ENCODE data around the gene FCGR1A. TPM values are rescaled to one million over a fixed set of nuclear protein-coding genes. Genes with fewer than 3 reads are reported as not detected.
"Not testable (repeated sequence)": the region's sequence is repeated elsewhere in the genome, so short reads cannot be mapped to it uniquely, and the experiment has no call there.

The FCGR1A gene
- total RNA-seq, 1 donor from 2014 or later: not detected

DNA sequence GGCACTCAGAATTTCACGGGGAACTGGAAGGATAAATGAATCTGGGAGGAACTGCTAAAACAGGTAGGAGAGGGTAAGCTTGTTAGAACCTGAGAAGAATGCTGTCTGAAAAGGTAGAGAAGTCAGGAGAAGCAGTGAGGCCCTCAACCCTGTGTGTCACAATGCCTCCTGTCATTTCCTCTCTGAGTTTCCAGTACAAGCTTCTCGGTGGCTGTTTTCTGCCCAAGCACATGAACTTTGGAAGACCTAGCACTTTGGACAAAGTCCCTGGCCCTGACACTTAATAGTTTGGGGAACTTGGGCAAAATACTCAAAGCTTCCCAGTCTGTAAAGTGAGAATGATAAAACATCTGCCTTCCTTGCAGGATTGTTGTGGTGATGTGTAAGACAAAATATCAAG lies 44.1 kb downstream of the FCGR1A start:
- not testable (repeated sequence) for H3K4me3 Mint-ChIP-seq; H3K36me3 Mint-ChIP-seq; H3K27ac Mint-ChIP-seq; H3K27me3 Mint-ChIP-seq; H3K4me1 Mint-ChIP-seq (ENCODE audit: unreplicated experiment); H3K9me3 Mint-ChIP-seq; DNase-seq (ENCODE audit: extremely low spot score, unreplicated experiment)

DNA sequence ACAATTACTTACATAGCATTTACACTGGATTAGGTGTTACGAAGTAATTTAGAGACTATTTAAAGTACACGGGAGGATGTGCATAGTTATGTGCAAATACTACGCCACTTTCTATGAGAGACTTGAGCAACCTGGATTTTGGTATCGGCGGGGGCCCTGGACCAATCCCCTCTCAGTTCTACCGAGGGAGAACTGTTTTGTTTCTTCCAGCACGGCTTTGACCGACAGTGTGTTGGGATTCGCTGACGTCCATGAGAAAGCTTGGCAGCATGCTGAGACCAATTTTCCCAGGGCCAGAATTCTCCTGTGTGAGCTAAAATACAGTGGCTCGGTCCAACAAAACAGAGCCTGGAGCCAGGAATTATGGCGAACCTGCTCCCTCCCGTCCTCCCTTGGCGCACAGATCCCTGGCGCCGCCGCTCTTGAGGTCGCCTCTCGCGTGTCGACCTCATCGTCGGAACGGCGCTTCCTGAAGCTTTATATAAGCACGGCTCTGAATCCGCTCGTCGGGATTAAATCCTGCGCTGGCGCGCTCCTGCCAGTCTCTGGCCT lies 49.3 kb downstream of the FCGR1A start:
- H3K36me3 Mint-ChIP-seq; DNase-seq (ENCODE audit: extremely low spot score, unreplicated experiment); H3K27ac Mint-ChIP-seq; H3K4me3 Mint-ChIP-seq; H3K9me3 Mint-ChIP-seq; H3K4me1 Mint-ChIP-seq (ENCODE audit: unreplicated experiment); H3K27me3 Mint-ChIP-seq: not testable (repeated sequence)

DNA sequence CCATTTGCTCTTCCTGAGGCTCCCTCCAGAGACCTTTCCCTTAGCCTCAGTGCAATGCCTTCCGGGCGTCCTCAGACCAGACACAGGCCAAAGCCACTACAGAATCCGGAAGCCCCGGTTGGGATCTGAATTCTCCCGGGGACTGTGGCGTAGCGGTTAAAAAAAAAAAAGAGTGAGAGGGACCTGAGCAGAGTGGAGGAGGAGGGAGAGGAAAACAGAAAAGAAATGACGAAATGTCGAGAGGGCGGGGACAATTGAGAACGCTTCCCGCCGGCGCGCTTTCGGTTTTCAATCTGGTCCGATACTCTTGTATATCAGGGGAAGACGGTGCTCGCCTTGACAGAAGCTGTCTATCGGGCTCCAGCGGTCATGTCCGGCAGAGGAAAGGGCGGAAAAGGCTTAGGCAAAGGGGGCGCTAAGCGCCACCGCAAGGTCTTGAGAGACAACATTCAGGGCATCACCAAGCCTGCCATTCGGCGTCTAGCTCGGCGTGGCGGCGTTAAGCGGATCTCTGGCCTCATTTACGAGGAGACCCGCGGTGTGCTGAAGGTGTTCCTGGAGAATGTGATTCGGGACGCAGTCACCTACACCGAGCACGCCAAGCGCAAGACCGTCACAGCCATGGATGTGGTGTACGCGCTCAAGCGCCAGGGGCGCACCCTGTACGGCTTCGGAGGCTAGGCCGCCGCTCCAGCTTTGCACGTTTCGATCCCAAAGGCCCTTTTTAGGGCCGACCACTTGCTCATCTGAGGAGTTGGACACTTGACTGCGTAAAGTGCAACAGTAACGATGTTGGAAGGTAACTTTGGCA lies 50.0 kb downstream of the FCGR1A start:
- H3K27ac Mint-ChIP-seq; H3K36me3 Mint-ChIP-seq; H3K4me1 Mint-ChIP-seq (ENCODE audit: unreplicated experiment); H3K27me3 Mint-ChIP-seq; H3K9me3 Mint-ChIP-seq; H3K4me3 Mint-ChIP-seq; DNase-seq (ENCODE audit: extremely low spot score, unreplicated experiment): not testable (repeated sequence)

DNA sequence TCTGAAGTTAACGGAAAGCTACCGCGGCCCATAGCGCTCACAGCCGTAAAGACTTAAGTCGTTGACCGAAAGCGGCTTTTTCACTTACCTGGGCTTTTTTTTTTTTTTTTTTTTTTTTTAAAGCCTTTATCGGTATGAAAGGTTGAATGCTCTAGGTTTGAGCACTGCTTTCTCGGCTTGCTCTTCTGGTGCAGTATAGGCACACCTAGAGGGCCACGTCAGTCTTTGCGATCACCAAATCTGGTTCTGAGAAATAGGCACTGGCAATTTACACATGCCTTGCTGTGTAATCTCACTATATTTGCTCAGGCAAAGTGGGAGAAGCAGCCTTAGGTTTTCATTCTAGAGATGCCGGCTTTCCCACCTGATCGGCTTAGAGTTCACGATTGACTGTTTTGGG lies 50.6 kb downstream of the FCGR1A start:
- H3K27me3 Mint-ChIP-seq; H3K9me3 Mint-ChIP-seq; H3K36me3 Mint-ChIP-seq; H3K27ac Mint-ChIP-seq; H3K4me1 Mint-ChIP-seq (ENCODE audit: unreplicated experiment); DNase-seq (ENCODE audit: extremely low spot score, unreplicated experiment); H3K4me3 Mint-ChIP-seq: not testable (repeated sequence)

DNA sequence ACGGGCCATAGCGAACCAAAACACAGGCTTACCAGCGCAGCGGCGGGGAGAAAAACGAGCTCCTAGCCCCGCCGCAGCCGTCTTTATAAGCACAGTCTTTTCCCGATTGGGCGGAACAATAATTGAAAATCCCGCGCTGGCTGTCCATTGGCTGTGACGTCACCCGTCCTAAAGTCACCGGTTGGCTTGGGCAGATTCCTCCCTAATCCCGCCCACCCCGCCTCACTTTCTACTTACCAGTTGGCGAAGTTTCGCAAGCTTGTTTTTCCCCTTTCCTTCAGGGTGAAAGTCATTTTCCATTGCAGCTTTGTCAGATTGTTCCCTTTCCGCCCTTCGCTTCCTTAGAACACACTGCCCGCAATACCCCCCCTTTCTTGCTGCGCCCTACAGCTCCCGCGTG lies 58.7 kb downstream of the FCGR1A start:
- H3K27ac Mint-ChIP-seq; H3K36me3 Mint-ChIP-seq; DNase-seq (ENCODE audit: extremely low spot score, unreplicated experiment); H3K9me3 Mint-ChIP-seq; H3K27me3 Mint-ChIP-seq; H3K4me3 Mint-ChIP-seq: not testable (repeated sequence)
- peaks cover 18% of the 10 kb centered on the region for H3K4me1 Mint-ChIP-seq (ENCODE audit: unreplicated experiment)

Other genes with a start within 250 kb of the FCGR1A start
- gene PPIAL4C, start 198.8 kb upstream of the FCGR1A start, total RNA-seq (ENCODE audit: low replicate concordance): not detected in 2 replicates
- 15.6 and 20.1 TPM in 2 replicates for gene BOLA1, start 116.9 kb downstream of the FCGR1A start, total RNA-seq (ENCODE audit: low replicate concordance)
- 5.4 and 16.2 TPM in 2 replicates for gene SV2A, start 135.2 kb downstream of the FCGR1A start, total RNA-seq (ENCODE audit: low replicate concordance)
- 60.8 and 72.2 TPM in 2 replicates for gene SF3B4, start 145.1 kb downstream of the FCGR1A start, total RNA-seq (ENCODE audit: low replicate concordance)
- gene MTMR11, start 154.2 kb downstream of the FCGR1A start, total RNA-seq (ENCODE audit: low replicate concordance): 21.0 and 33.1 TPM in 2 replicates
- gene OTUD7B, start 228.0 kb downstream of the FCGR1A start, total RNA-seq (ENCODE audit: low replicate concordance): 31.6 and 35.9 TPM in 2 replicates